ENCODE data around the gene DNAH14.
"Not testable (repeated sequence)": the region's sequence is repeated elsewhere in the genome, so short reads cannot be mapped to it uniquely, and the experiment has no call there.

The DNAH14 gene

DNA sequence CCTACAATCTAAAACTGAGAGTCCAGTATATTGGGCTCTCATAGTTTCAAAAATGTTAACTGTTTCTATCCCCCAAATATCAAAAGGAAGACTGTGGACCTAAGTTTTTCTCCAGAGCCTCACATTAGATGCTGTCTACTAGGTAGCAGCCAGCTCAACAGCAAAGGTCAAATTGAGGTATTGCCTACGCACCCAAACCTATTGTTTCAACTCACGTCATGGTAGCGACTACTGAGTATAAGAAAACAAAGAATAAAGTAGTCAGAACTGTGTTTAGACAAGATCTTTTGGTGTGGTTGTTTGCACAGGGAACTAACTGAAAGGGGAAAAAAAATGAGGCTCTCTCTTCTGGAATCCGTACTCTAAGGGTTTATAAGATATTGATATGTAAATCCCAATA lies 325.2 kb downstream of the DNAH14 start:
- DNase-seq (ENCODE audit: low spot score), result no peak

- DNase-seq (ENCODE audit: low spot score), result no peak
Observed at GRCh38 chr1:225257081-225257480, 327.6 kb downstream of the DNAH14 start.

GRCh38 chr1:225258811-225259210 lies 329.3 kb downstream of the DNAH14 start:
- DNase-seq (ENCODE audit: low spot score), result no peak

GRCh38 chr1:225259542-225259941 lies 330.1 kb downstream of the DNAH14 start:
- DNase-seq (ENCODE audit: low spot score), result no peak

GRCh38 chr1:225260319-225260718 lies 330.8 kb downstream of the DNAH14 start:
- no peak for DNase-seq (ENCODE audit: low spot score)

GRCh38 chr1:225277445-225277844 lies 348.0 kb downstream of the DNAH14 start:
- DNase-seq (ENCODE audit: low spot score), result no peak

DNA sequence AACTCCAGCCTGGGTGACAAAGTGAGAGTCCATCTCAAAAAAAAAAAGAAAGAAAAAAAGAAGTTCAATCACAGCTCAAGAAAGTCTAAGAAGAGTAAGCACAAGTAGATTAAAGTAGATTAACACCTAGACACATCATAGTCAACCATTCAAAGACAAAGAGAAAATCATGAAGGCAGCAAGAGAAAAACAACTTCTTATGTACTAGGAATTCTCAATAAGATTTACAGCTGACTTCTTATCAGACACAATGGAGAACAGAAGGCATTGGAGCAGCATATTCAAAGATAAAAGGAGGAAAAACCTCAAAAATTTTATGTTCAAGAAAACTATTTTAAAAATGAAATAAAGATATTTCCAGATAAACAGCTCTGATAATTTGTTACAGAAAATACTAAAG lies 351.1 kb downstream of the DNAH14 start:
- DNase-seq (ENCODE audit: low spot score), result no peak

DNA sequence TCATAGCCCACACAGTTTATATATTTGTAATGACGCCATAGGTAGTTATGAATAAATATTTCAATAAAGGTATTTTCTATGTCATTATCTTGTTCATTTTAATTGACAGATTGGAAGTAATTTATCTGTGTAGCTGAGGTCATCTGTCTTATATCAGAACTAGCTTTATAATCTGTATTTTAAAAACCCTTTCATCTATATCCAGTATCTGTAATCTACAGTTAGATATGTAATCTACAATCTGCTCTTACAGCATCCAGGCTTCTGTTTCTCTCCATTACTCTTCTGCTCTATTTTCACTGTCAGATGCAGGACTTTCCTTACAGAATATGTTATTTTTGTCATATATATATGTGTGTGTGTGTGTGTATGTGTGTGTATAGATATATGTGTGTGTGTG lies 360.8 kb downstream of the DNAH14 start:
- DNase-seq (ENCODE audit: low spot score), result no peak

DNA sequence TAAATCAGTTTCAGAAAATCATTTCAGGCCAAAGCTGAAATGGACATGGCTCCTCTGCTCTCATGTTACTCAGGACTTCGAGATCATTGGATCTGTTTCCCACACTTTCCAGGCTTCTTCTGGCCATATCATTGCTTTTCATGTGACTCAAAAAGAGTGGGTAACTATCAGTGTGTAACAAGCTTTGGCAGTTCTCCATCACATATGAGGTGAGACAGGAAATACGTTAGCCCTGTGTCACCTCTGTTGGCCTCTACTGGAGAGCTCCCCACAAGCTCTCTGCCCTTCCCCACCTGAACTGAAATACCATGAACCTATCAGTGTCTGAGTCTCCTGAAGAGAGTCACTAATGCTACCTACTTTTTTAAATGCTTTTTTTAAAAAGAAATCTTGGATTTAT lies 370.1 kb downstream of the DNAH14 start:
- no peak for DNase-seq (ENCODE audit: low spot score)

GRCh38 chr1:225300381-225300780 lies 370.9 kb downstream of the DNAH14 start:
- no peak for DNase-seq (ENCODE audit: low spot score)

- no peak for DNase-seq (ENCODE audit: low spot score)
Observed at GRCh38 chr1:225304996-225305395, 375.5 kb downstream of the DNAH14 start.

DNA sequence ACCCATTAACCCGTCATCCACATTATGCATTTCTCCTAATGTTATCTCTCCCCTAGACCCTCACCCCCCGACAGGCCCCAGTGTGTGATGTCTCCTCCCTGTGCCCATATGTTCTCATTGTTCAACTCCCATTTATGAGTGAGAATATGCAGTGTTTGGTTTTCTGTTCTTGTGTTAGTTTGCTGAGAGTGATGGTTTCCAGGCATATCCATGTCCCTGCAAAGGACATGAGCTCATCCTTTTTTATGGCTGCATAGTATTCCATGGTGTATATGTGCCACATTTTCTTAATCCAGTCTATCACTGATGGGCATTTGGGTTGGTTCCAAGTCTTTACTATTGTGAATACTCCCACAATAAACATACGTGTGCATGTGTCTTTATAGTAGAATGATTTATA lies 381.1 kb downstream of the DNAH14 start:
- DNase-seq (ENCODE audit: low spot score), result not testable (repeated sequence)

DNA sequence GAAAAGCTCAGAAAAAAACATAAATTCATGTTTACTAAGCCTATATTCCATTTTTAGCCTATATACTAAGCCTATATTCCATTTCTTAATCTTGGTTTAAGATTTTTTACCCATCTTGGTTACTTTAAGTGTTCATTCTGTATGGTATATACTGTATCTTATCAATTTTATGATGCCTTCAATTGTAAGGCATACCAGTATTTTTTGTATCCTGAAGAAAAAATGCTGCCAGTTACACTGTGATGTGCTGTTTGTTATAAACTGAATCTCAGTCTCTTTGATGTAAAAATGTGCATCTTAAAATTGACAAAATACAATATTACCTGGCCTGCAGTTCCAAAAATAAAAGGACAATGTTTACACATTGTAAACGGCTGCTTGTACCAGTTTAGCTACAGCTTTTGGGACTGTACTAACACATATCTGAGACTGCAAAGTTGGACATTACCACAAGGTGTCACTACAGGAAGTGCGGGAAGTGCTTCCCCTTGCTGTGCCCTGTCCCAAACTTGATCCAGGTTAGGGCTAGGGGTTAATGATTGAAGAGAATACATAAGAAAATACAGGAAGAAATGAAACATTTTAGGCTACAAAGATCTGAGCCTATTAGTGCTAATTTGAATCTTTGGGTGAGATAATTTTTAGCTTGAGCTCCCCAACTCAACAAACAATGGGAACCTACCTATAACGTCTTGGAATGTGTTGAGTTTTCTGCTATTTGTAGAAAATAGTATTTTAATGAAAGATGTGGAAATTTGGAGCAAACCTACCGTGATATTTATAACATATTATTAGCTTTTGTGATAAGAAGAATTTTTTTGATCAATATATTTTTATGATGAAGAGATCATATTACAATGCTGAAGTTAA lies 389.5 kb downstream of the DNAH14 start:
- DNase-seq (ENCODE audit: low spot score), result peak; percentile 62

DNA sequence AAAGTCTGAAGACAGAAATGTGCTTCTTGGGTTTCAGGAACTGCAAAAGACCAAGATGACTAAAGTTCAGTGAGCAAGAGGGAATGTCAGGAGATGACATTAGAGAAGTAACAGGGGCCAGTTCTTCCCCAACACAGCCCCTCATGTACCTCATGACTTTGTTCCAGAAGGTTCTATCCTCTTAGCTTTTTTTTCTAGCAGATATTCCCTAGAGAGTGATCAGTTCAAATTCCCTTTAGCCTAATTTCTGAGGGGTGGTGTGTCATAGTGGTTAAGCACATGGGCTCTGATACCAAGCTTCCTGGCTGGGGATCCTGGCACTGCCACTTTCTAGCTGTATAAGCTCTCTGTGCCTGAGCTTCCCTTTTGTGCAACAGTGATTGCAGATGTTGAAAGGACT lies 390.4 kb downstream of the DNAH14 start:
- no peak for DNase-seq (ENCODE audit: low spot score)

- DNase-seq (ENCODE audit: low spot score), result no peak
Observed at GRCh38 chr1:225321784-225322183, 392.3 kb downstream of the DNAH14 start.

DNA sequence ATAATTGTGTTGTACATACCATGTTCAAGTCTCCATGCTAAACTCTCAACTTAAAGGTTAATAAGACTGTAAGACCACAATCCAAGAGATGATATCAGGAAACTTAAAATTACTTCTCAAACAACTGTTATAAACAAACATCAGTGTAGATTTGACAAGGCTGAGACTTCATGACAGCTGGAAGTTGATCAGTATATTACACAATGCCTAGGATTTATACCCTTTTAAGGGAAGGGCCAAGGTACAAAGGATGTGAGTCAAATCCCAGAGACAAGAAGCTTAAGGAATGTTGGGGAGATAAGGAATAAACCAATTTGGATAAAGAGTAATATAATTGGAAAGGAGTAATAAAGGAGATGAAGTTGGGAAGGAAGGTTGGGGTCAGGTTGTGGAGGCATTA lies 399.6 kb downstream of the DNAH14 start:
- no peak for DNase-seq (ENCODE audit: low spot score)

DNA sequence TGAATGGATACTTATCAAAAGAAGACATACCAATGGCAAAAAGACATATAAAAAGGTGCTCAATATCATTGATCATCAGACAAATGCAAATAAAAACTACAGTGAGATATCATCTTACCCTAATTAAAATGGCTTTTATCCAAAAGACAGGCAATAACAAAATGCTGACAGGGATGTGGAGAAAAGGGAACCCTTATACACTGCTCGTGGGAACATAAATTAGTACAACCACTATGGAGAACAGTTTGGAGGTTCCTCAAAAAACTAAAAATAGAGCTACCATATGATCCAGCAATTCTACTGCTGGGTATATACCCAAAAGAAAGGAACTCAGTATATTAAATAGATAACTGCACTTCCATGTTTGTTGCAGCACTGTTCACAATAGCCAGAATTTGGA lies 400.5 kb downstream of the DNAH14 start:
- not testable (repeated sequence) for DNase-seq (ENCODE audit: low spot score)

GRCh38 chr1:225332686-225333085 lies 403.2 kb downstream of the DNAH14 start:
- DNase-seq (ENCODE audit: low spot score), result no peak

GRCh38 chr1:225335098-225335778 lies 405.8 kb downstream of the DNAH14 start:
- not testable (repeated sequence) for DNase-seq (ENCODE audit: low spot score)

DNA sequence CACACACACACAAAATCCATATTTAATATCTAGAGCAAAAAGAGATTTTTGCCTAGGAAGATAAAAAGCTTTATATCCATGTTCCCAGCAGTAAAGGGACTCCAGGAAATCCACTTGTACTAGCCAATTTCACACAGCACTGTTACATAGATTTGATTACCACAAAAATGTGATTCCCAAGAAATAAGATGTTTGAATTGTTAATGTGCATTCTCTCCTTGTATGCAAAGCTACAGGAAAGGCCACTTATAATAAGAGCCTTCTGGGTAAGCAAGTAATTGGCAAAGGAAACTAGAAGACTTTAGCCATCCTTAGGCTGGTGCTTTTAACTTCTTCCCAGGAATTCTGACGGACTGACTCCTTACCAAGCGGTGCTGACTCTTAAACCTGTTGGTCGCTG lies 409.1 kb downstream of the DNAH14 start:
- no peak for DNase-seq (ENCODE audit: low spot score)

DNA sequence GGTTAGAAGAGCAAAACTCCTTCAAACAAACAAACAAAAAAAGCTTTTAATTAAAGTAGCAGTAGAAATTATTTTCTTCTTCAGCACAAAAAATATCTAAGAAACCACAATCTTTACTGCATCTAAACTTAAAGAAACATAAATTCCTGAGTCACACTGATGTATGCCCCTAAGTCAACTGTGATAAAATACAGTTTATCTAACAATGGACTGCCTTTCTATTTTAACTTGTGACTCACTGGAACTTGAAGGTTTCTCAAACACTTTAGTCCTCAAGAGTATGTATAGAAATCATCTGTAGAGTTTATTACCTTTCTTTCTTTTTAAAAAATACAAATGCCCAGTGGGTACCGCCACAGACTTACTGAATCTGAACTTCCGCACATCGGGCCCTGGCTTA lies 412.2 kb downstream of the DNAH14 start:
- DNase-seq (ENCODE audit: low spot score), result no peak

DNA sequence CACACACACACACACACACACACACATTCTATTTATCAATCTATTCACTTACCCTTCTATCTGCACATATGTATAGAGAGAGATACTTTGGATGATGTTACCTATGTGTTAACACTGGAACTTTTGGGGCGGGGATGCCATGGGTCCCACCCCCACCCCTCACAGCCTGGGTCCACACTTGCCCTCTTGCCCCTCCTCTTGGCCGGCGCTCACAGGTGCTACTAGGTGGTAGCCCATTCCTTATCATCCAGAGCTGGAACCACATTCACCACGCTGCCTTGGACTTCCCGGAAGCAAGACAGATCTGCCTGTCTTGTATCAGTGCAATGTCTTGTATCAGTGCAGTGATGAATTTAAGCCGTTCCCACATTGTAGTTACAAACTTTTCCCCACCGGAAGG lies 413.2 kb downstream of the DNAH14 start:
- no peak for DNase-seq (ENCODE audit: low spot score)

- DNase-seq (ENCODE audit: low spot score), result peak; percentile 22
Observed at GRCh38 chr1:225343618-225344017, 414.1 kb downstream of the DNAH14 start.
